Stomach (tissue), 4 donors: ENCODE data around the gene AJUBA.

Source experiments
- CTCF ChIP-seq, 7 experiments: fragments of 450-650 bp in 4 of 7; fragments of 200-600 bp in 3 of 7; sonication (generic) in 3 of 7; IDR thresholded peaks; one replicate each; pipeline ENCODE4 v1.5.1; 2016 to 2019; ENCODE audit warnings: antibody characterized with exemption in 7 of 7, control low read depth in 2 of 7, mild to moderate bottlenecking in 1 of 7
- POLR2A ChIP-seq, 4 donors: fragments of 450-650 bp; IDR thresholded peaks; one replicate each; pipeline ENCODE4 v1.6.1; 2016; ENCODE audit warnings: antibody characterized with exemption in 4 of 4, control low read depth in 2 of 4, mild to moderate bottlenecking in 1 of 4, moderate library complexity in 1 of 4
- POLR2AphosphoS5 ChIP-seq, 3 donors: sonication (generic); formaldehyde crosslinking; IDR thresholded peaks; one replicate each; pipeline ENCODE4 v1.6.1; 2016; ENCODE audit warnings: antibody characterized with exemption in 3 of 3

DNA sequence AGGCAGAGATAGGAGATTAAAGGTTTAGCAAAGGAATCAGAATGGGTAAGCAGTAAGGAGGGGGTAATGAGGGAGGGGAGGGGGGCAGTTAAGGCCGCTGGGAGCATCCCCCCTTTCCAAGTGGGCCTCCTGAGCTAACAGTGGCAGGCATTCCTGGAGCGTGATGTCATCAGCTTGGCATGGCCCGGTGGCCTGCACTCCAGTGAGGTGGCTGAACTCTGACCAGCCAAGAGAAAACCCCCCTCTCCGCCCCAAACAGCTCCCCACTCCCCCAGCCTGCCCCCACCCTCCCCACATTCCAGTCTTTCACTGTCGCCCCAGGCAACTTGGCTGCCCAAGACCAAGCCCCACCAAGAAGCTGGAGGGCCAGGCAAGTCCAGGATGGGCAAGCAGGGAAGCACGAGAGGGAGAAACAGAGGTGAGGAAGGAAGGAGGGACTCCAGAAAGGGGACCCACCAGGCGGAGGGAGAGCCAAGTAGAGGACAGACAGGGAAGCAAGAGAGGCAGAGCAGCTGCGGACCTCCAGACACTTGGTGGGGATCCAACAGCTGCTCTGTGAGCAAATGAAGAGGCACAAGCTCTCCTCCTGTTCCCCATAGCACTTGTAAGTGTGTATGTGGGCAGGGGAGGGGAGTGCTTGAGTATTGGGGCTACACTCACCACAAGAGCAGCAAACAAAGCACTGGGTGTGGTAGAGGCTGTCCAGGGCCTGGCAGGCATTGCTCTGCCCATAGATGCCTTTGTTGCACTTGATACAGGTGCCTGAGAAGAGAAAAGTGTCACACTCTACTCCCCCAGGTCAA, 4.5 kb downstream of the AJUBA start:
- no peak for TF ChIP-seq CTCF (IDR thresholded peaks at IDR 0.05)
- TF ChIP-seq POLR2AphosphoS5 (IDR thresholded peaks at IDR 0.05) = no peak
- no peak for TF ChIP-seq POLR2A (IDR thresholded peaks at IDR 0.05)
